ENCODE data around the gene RPS6KA2.

The RPS6KA2 gene

DNA sequence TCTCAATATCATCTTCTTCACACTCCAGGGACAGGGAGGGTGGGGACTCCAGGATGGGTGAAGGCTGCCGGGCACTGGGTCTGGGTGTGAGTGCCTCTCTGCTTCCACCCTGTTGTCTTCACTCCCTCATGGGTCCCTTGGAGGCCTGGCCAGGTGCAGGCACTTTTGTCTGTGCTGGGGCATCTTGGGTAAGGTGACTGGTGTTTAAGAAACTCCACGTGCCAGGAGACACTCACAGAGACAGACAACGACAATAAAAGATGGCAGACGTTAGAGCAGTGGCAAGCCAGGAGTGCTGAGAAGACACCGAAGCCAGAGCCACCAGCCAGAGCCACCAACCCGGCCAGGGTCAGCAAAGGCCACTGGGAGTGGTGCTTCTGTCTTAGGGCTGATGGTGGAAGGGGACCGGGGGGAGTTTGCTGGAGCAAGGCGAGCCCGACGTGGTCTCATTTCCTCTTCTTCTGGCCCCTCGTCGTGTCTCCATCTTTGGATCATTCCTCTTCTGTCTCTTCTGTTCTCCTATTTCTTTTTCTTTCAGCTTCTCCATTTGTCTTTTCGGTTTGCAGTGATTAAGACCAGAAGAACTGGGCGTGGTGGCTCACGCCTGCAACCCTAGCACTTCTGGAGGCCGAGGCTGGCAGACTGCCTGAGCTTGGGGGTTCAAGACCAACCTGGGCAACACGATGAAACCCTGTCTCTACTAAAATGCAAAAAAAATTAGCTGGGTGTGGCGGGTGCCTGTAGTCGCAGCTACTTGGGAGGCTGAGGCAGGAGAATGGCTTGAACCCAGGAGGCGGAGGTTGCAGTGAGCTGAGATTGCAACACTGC is 131.3 kb downstream of the RPS6KA2 start:
- peaks cover 28% of the 10 kb centered on the region for H3K4me1 Mint-ChIP-seq
- TF ChIP-seq, protein P1, sequence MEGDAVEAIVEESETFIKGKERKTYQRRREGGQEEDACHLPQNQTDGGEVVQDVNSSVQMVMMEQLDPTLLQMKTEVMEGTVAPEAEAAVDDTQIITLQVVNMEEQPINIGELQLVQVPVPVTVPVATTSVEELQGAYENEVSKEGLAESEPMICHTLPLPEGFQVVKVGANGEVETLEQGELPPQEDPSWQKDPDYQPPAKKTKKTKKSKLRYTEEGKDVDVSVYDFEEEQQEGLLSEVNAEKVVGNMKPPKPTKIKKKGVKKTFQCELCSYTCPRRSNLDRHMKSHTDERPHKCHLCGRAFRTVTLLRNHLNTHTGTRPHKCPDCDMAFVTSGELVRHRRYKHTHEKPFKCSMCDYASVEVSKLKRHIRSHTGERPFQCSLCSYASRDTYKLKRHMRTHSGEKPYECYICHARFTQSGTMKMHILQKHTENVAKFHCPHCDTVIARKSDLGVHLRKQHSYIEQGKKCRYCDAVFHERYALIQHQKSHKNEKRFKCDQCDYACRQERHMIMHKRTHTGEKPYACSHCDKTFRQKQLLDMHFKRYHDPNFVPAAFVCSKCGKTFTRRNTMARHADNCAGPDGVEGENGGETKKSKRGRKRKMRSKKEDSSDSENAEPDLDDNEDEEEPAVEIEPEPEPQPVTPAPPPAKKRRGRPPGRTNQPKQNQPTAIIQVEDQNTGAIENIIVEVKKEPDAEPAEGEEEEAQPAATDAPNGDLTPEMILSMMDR (IDR thresholded peaks at IDR 0.05; ENCODE audit: unreplicated experiment in 3 of 3), result no peak
- peak overlapping the region in 1 of 3 experiments; percentile 75 for H3K27ac Mint-ChIP-seq
- H3K4me3 Mint-ChIP-seq, result no peak overlapping the region
- H3K9me3 Mint-ChIP-seq, result no peaks in the 10 kb centered on the region
- H3K36me3 Mint-ChIP-seq (ENCODE audit: low read depth), result peaks cover 11% of the 10 kb centered on the region
- H3K27me3 Mint-ChIP-seq (ENCODE audit: low read depth), result peaks cover 7% of the 10 kb centered on the region

DNA sequence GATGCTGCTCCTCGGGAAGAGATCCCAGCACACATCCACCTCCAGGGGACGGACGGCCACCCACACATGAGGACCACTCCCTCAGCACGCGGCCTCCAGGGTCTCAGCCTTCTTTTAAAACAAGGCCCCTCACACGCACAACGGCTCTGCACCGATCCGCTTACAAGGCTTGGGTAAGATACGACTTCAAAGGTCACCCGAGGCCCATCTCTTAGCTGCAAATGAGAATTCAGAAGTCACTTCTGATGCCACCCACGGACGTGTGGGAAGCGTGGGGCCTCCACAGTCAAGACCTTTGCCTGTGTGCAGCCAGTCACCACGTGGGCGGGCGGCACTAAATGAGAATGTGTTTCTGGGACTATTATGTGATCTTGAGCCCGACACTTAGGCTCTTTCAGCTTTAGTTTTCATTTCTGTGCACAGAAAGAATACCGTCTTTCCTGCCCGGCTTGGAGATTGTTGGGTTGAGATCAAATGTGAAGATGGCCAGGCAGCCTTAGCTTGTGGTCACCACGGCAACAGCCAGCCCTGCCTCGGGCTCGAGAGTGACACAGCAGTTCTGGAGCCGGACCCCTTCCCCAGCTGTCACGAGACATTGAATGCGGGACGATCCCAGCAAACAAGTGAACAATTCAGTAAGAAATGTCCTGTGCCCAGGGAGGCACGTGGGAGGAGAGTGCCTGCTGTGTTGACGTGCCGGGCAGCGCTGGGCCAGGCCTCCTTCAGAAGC is 132.1 kb downstream of the RPS6KA2 start:
- Mint-ChIP-seq H3K4me3 (no peak overlapping the region), H3K27me3 (ENCODE audit: low read depth) (peaks cover 7% of the 10 kb centered on the region), H3K4me1 (peaks cover 29% of the 10 kb centered on the region), H3K36me3 (ENCODE audit: low read depth) (peaks cover 11% of the 10 kb centered on the region), H3K27ac (peak overlapping the region in 2 of 3 experiments; percentile 23 to 75), H3K9me3 (no peaks in the 10 kb centered on the region)
- TF ChIP-seq, protein P1 (IDR thresholded peaks at IDR 0.05; ENCODE audit: unreplicated experiment in 3 of 3), result no peak

DNA sequence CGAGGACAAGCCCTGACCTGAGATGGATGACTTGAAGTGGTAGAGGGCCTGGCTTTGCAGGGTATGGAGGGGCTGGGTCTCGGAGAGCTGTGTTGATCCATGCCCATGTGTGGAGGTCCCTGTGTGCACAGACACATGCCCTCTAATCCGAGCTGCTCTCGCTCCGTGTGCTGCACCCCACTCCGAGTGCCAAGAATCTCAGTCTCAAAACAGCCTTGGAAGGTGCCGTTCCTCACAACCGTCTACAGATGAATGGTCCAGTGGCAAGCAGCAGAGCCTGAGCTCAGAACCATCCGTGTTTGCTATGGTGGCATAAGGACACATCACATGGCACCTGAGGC is 133.0 kb downstream of the RPS6KA2 start:
- TF ChIP-seq, protein P1 (IDR thresholded peaks at IDR 0.05; ENCODE audit: unreplicated experiment in 3 of 3), result no peak
- peaks cover 29% of the 10 kb centered on the region for H3K4me1 Mint-ChIP-seq
- peaks cover 6% of the 10 kb centered on the region for H3K36me3 Mint-ChIP-seq (ENCODE audit: low read depth)
- H3K27ac Mint-ChIP-seq, result no peak overlapping the region
- H3K4me3 Mint-ChIP-seq, result no peak overlapping the region
- no peaks in the 10 kb centered on the region for H3K9me3 Mint-ChIP-seq
- H3K27me3 Mint-ChIP-seq (ENCODE audit: low read depth), result peaks cover 7% of the 10 kb centered on the region

DNA sequence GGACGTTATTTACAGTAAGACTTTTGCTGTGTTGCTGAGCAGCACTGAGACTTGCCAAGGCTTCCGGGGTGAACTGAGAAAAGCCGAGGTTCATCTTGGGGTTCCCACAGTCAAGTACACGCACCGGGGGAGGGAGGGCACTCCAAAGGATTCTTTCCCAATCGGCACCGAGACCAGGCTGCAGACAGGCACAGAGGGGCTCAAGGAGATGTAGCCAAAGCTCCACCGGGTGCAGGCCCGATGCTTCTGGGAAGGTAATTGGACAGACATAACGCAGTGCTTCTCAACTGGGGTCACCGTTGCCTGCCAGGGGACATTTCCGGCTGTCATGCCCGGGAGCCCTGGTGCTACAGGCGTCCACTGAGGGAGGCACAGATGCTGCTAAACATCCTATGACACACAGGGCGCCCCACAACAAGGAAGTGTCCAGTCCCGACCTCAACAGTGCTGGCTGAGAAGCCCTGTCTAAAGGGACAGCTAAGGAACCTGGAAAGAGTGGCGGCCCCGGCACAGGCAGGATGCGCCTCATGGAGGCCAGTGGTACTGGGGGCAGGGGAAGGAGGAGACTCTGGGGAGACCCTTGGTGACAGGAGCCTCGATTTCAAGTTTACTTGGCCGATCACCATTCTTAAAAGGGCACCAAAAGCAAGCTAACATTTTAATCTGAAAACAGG is 133.5 kb downstream of the RPS6KA2 start:
- H3K9me3 Mint-ChIP-seq, result no peaks in the 10 kb centered on the region
- H3K36me3 Mint-ChIP-seq (ENCODE audit: low read depth), result peaks cover 1% of the 10 kb centered on the region

DNA sequence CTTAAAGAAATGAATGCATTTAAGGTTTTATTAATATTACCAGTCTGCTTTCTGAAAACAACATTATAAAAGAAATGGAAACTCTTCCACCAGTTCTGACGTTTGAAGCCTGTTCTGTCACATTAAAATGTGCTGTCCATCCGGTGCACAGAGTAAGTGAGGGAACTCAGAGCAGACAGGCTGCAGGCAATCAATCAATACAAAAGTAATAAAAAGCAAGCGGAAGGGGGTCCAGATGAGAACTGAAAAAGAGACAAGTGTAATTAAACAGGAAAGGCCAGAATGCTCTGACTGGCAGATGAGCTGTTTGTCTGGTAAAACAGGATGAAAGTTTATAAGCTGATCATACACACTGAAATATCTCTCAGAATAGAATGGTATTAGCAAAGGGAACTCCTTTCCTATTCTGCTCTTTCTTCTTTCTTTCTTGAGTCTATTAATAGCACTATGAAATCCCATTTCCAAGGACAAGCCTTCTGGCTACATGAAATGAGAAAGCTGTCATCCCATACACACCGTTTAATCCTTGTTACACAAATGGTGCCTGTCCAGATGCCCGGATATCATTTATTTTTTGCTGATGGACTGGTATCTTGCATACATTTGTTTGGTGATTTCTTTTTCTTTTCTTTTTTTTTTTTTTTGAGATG is 134.8 kb downstream of the RPS6KA2 start:
- peaks cover 35% of the 10 kb centered on the region for H3K4me1 Mint-ChIP-seq
- H3K27ac Mint-ChIP-seq, result no peak overlapping the region
- peaks cover 5% of the 10 kb centered on the region for H3K27me3 Mint-ChIP-seq (ENCODE audit: low read depth)
- H3K9me3 Mint-ChIP-seq, result no peaks in the 10 kb centered on the region
- no peak overlapping the region for H3K4me3 Mint-ChIP-seq
- TF ChIP-seq, protein P1 (IDR thresholded peaks at IDR 0.05; ENCODE audit: unreplicated experiment in 3 of 3), result no peak
- peaks cover 9% of the 10 kb centered on the region for H3K36me3 Mint-ChIP-seq (ENCODE audit: low read depth)

More for the DNA sequence above, 133.5 kb downstream of the RPS6KA2 start:
- Mint-ChIP-seq H3K4me3 (no peak overlapping the region), H3K27me3 (ENCODE audit: low read depth) (peaks cover 3% of the 10 kb centered on the region), H3K27ac (no peak overlapping the region), H3K4me1 (peaks cover 29% of the 10 kb centered on the region)
- TF ChIP-seq, protein P1 (IDR thresholded peaks at IDR 0.05; ENCODE audit: unreplicated experiment in 3 of 3), result no peak
